C1 segment of cervical spinal cord (tissue), 14 donors: ENCODE measurements around the gene OR1K1.
"Not testable (repeated sequence)": the region's sequence is repeated elsewhere in the genome, so short reads cannot be mapped to it uniquely, and the experiment has no call there.

Experiments
- DNase-seq, 14 donors: peaks; one replicate each; lab custom pipeline; 2025; lab: John Stamatoyannopoulos, UW

OR1K1 gene

GRCh38 chr9:122812736-122813135, 12.8 kb downstream of the OR1K1 start:
- peak in 1 of 14 donors; percentile 66 for DNase-seq

- DNase-seq, result no peak
These were observed 14.6 kb downstream of the OR1K1 start for GRCh38 chr9:122814545-122814944.

- DNase-seq, result no peak
These were observed 15.6 kb downstream of the OR1K1 start for GRCh38 chr9:122815544-122815943.

- DNase-seq, result peak in 1 of 14 donors; percentile 22
These were observed 16.4 kb downstream of the OR1K1 start for GRCh38 chr9:122816163-122816867.

GRCh38 chr9:122819326-122819725, 19.4 kb downstream of the OR1K1 start:
- no peak for DNase-seq

- no peak for DNase-seq
These were observed 20.0 kb downstream of the OR1K1 start for GRCh38 chr9:122819791-122820489.

GRCh38 chr9:122820490-122820845, 20.5 kb downstream of the OR1K1 start:
- no peak for DNase-seq

GRCh38 chr9:122821278-122821943, 21.5 kb downstream of the OR1K1 start:
- no peak for DNase-seq

- no peak for DNase-seq
These were observed 22.1 kb downstream of the OR1K1 start for GRCh38 chr9:122822056-122822455.

GRCh38 chr9:122822938-122823337, 23.0 kb downstream of the OR1K1 start:
- DNase-seq, result no peak

- DNase-seq, result peak in 1 of 14 donors; percentile 9
These were observed 27.8 kb downstream of the OR1K1 start for GRCh38 chr9:122827761-122828093.

- not testable (repeated sequence) for DNase-seq
These were observed 29.0 kb downstream of the OR1K1 start for GRCh38 chr9:122828965-122829284.

GRCh38 chr9:122832194-122832593, 32.3 kb downstream of the OR1K1 start:
- no peak for DNase-seq

GRCh38 chr9:122835313-122835731, 35.4 kb downstream of the OR1K1 start:
- DNase-seq, result peak in 3 of 14 donors; percentile 23 to 97 (median 29)

- DNase-seq, result no peak
These were observed 37.4 kb downstream of the OR1K1 start for GRCh38 chr9:122837266-122837850.

GRCh38 chr9:122838441-122838840, 38.5 kb downstream of the OR1K1 start:
- not testable (repeated sequence) for DNase-seq

GRCh38 chr9:122841501-122841900, 41.6 kb downstream of the OR1K1 start:
- DNase-seq, result no peak

GRCh38 chr9:122844137-122844536, 44.2 kb downstream of the OR1K1 start:
- no peak for DNase-seq

- DNase-seq, result no peak
These were observed 45.2 kb downstream of the OR1K1 start for GRCh38 chr9:122845116-122845515.

GRCh38 chr9:122846371-122846940, 46.5 kb downstream of the OR1K1 start:
- DNase-seq, result no peak

- no peak for DNase-seq
These were observed 48.5 kb downstream of the OR1K1 start for GRCh38 chr9:122848256-122848943.
